Keratinocyte (primary cell): ENCODE data around the gene USP16. TPM values are rescaled to one million over a fixed set of nuclear protein-coding genes. Genes with fewer than 3 reads are reported as not detected.

Source experiments
- DNase-seq: peaks from one replicate; pipeline ENCODE4 v3.0.0-alpha.2; 2011; ENCODE audit warnings: low read depth, missing footprints, low spot score
- FAIRE-seq: peaks from 2 replicates; lab custom pipeline; 2011; peaks lifted over from hg19 to GRCh38; lab: Jason Lieb, UNC
- H2AFZ ChIP-seq: 2 replicates; pipeline ENCODE4 v1.6.0; 2012; ENCODE audit warnings: low read length, control low read depth, inconsistent platforms; ENCODE audit not compliant: control insufficient read depth
- H3K27ac ChIP-seq: 2 replicates; pipeline ENCODE4 v1.5.1; 2011; ENCODE audit warnings: low read length; ENCODE audit not compliant: control insufficient read depth, insufficient read depth
- H3K27me3 ChIP-seq: 3 replicates; pipeline ENCODE4 v1.6.0; 2011; ENCODE audit warnings: low read length; ENCODE audit not compliant: control insufficient read depth, insufficient read depth; ENCODE audit errors: extremely low read depth
- H3K36me3 ChIP-seq, 2 experiments: 2 replicates in 1 of 2; 3 replicates in 1 of 2; pipeline ENCODE4 v1.5.1; 2011; ENCODE audit warnings: low read length in 2 of 2, mild to moderate bottlenecking in 1 of 2; ENCODE audit not compliant: control insufficient read depth in 2 of 2, insufficient read depth in 2 of 2; ENCODE audit errors: extremely low read depth in 1 of 2
- H3K4me1 ChIP-seq: 3 replicates; pipeline ENCODE4 v1.5.1; 2011; ENCODE audit warnings: low read length; ENCODE audit not compliant: control insufficient read depth, insufficient read depth; ENCODE audit errors: extremely low read depth
- H3K4me2 ChIP-seq: 3 replicates; pipeline ENCODE4 v1.6.0; 2011; ENCODE audit warnings: low read depth, low read length; ENCODE audit not compliant: control insufficient read depth, insufficient read depth; ENCODE audit errors: extremely low read depth
- H3K4me3 ChIP-seq, 3 experiments: fragments of 200-600 bp in 1 of 3; sonication (generic) in 1 of 3; 2 replicates in 2 of 3; 3 replicates in 1 of 3; pipeline ENCODE4 v1.5.1; 2011 to 2016; ENCODE audit warnings: low read length in 3 of 3, mild to moderate bottlenecking in 3 of 3, control low read depth in 2 of 3, inconsistent platforms in 1 of 3, low read depth in 1 of 3, mixed read lengths in 1 of 3, mixed run types in 1 of 3, moderate library complexity in 1 of 3; ENCODE audit not compliant: control insufficient read depth in 2 of 3, insufficient read depth in 2 of 3; ENCODE audit errors: extremely low read depth in 1 of 3
- H3K79me2 ChIP-seq: 2 replicates; pipeline ENCODE4 v1.6.0; 2012; ENCODE audit warnings: low read length; ENCODE audit not compliant: control insufficient read depth, insufficient read depth
- H3K9ac ChIP-seq: 3 replicates; pipeline ENCODE4 v1.6.0; 2011; ENCODE audit warnings: low read length; ENCODE audit not compliant: control insufficient read depth, insufficient read depth; ENCODE audit errors: extremely low read depth
- H3K9me1 ChIP-seq: 3 replicates; pipeline ENCODE4 v1.6.0; 2011; ENCODE audit warnings: low read length; ENCODE audit not compliant: control insufficient read depth, insufficient read depth; ENCODE audit errors: extremely low read depth
- H3K9me3 ChIP-seq: 2 replicates; pipeline ENCODE4 v1.5.1; 2012; ENCODE audit warnings: low read depth, low read length; ENCODE audit not compliant: control insufficient read depth
- H4K20me1 ChIP-seq: 3 replicates; pipeline ENCODE4 v1.6.0; 2011; ENCODE audit warnings: low read length; ENCODE audit not compliant: control insufficient read depth, insufficient read depth; ENCODE audit errors: extremely low read depth
- CTCF ChIP-seq, 3 experiments: IDR thresholded peaks in 1 of 3; conservative IDR thresholded peaks in 1 of 3; optimal IDR thresholded peaks in 1 of 3; 2 replicates in 2 of 3; 3 replicates in 1 of 3; pipeline versions ENCODE3 to v1.5.1; 2011; ENCODE audit warnings: low read length in 3 of 3, mild to moderate bottlenecking in 3 of 3, moderate library complexity in 2 of 3, control low read depth in 1 of 3, inconsistent platforms in 1 of 3; ENCODE audit not compliant: insufficient read depth in 2 of 3; ENCODE audit errors: extremely low read depth in 1 of 3
- EZH2 ChIP-seq: IDR thresholded peaks from one replicate; pipeline ENCODE4 v1.6.1; 2012; ENCODE audit warnings: inconsistent platforms, mild to moderate bottlenecking, low read length, moderate library complexity
- dilution Hi-C: fragments of 300-500 bp; cut with MboI; formaldehyde crosslinking; loops from one replicate; pipeline ENCODE4 v1.7.0; 2020; ENCODE audit warnings: low sequenced_read_pairs; ENCODE audit not compliant: extremely low pct_ligation_motif_present
- polyA plus RNA-seq, 5 experiments: library from polyadenylated mRNA; depleted of rRNA in 3 of 5; stranded (reverse) in 3 of 5; stranded (forward) in 1 of 5; unstranded in 1 of 5; fragments of >200 nt; gene quantifications; 1 replicate in 1 of 5; 2 replicates in 3 of 5; 3 replicates in 1 of 5; pipeline versions ENCODE4 v1.2.1 to v1.2.3, GENCODE V29; 2011 to 2012; ENCODE audit warnings: missing spikeins in 2 of 5, low read depth in 1 of 5, low replicate concordance in 1 of 5

Gene USP16
- polyA plus RNA-seq, 1 donor (not counting 4 experiments of a cell fraction or from before 2014, with no cell fraction given): 26.7 TPM

- Histone ChIP-seq H3K4me2 (no peak overlapping the region), H3K9ac (no peak overlapping the region), H3K4me1 (peaks cover 7% of the 10 kb centered on the region), H3K27me3 (no peaks in the 10 kb centered on the region), H3K36me3 (peaks cover 0 to 2% of the 10 kb centered on the region in 2 experiments), H3K4me3 (no peak overlapping the region), H2AFZ (no peak overlapping the region), H3K9me1 (no peaks in the 10 kb centered on the region), H3K27ac (no peak overlapping the region), H4K20me1 (no peaks in the 10 kb centered on the region), H3K9me3 (no peaks in the 10 kb centered on the region), H3K79me2 (no peaks in the 10 kb centered on the region)
- FAIRE-seq (no peak), DNase-seq (no peak)
- dilution Hi-C loops: no loop called here
- TF ChIP-seq EZH2 (no peak), CTCF (optimal IDR thresholded peaks at IDR 0.05 in 1 of 3, IDR thresholded peaks at IDR 0.05 in 1 of 3, conservative IDR thresholded peaks at IDR 0.05 in 1 of 3; ENCODE audit: extremely low read depth in 1 of 3, insufficient read depth in 2 of 3, low read length in 3 of 3) (no peak)
Observed at GRCh38 chr21:29007135-29007534, 17.3 kb upstream of the USP16 start.

- H3K9me1 ChIP-seq: no peaks in the 10 kb centered on the region
- dilution Hi-C loops: no loop called here
- peaks cover 0 to 2% of the 10 kb centered on the region in 2 experiments for H3K36me3 ChIP-seq
- FAIRE-seq (no peak), DNase-seq (no peak)
- H2AFZ ChIP-seq: no peak overlapping the region
- no peaks in the 10 kb centered on the region for H3K79me2 ChIP-seq
- no peaks in the 10 kb centered on the region for H3K9me3 ChIP-seq
- H3K9ac ChIP-seq: no peak overlapping the region
- H4K20me1 ChIP-seq: no peaks in the 10 kb centered on the region
- H3K4me2 ChIP-seq: no peak overlapping the region
- no peaks in the 10 kb centered on the region for H3K27me3 ChIP-seq
- no peak overlapping the region for H3K27ac ChIP-seq
- TF ChIP-seq EZH2 (no peak), CTCF (optimal IDR thresholded peaks at IDR 0.05 in 1 of 3, IDR thresholded peaks at IDR 0.05 in 1 of 3, conservative IDR thresholded peaks at IDR 0.05 in 1 of 3; ENCODE audit: extremely low read depth in 1 of 3, insufficient read depth in 2 of 3, low read length in 3 of 3) (no peak)
- H3K4me1 ChIP-seq: peaks cover 5% of the 10 kb centered on the region
- no peak overlapping the region for H3K4me3 ChIP-seq
Observed at GRCh38 chr21:29007810-29008209, 16.7 kb upstream of the USP16 start.
